ENCODE data around the gene IL21R.
"Not testable (repeated sequence)": the region's sequence is repeated elsewhere in the genome, so short reads cannot be mapped to it uniquely, and the experiment has no call there.

Gene IL21R

GRCh38 chr16:27429981-27430441, 28.0 kb downstream of the IL21R start:
- no peak for DNase-seq

GRCh38 chr16:27430512-27430911, 28.5 kb downstream of the IL21R start:
- no peak for DNase-seq

DNA sequence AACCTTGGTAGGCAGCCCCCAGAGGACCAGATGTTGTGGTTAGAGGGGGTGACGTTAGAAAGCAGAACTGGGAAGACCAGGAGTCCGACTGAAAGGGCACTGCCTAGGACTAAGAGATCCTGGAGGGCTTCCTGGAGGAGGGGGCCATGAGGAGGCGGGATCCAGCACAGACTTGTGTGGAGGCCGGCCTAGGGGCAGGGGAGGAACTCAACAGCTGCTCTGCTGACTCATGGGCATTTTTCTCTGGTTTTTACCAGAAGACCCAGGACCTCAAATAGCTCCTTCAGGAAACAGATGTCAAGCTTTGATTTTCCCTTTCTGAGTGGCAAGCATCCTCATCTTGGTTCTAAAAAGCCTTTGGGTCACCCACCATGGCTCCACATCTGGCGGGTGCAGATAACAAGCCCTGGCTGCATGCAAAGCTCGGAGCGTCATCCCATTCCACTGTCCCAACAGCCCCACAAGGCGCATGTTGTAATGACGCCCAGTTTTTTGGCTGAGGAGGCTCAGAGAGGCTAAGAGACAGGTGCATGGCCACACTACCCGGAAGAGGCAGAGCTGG, 29.0 kb downstream of the IL21R start:
- DNase-seq, result no peak

GRCh38 chr16:27431773-27432532, 30.0 kb downstream of the IL21R start:
- no peak for DNase-seq

- DNase-seq, result no peak
Observed at GRCh38 chr16:27432558-27432957, 30.6 kb downstream of the IL21R start.

- DNase-seq, result not testable (repeated sequence)
Observed at GRCh38 chr16:27433191-27433590, 31.2 kb downstream of the IL21R start.

- DNase-seq, result no peak
Observed at GRCh38 chr16:27433636-27434035, 31.7 kb downstream of the IL21R start.

DNA sequence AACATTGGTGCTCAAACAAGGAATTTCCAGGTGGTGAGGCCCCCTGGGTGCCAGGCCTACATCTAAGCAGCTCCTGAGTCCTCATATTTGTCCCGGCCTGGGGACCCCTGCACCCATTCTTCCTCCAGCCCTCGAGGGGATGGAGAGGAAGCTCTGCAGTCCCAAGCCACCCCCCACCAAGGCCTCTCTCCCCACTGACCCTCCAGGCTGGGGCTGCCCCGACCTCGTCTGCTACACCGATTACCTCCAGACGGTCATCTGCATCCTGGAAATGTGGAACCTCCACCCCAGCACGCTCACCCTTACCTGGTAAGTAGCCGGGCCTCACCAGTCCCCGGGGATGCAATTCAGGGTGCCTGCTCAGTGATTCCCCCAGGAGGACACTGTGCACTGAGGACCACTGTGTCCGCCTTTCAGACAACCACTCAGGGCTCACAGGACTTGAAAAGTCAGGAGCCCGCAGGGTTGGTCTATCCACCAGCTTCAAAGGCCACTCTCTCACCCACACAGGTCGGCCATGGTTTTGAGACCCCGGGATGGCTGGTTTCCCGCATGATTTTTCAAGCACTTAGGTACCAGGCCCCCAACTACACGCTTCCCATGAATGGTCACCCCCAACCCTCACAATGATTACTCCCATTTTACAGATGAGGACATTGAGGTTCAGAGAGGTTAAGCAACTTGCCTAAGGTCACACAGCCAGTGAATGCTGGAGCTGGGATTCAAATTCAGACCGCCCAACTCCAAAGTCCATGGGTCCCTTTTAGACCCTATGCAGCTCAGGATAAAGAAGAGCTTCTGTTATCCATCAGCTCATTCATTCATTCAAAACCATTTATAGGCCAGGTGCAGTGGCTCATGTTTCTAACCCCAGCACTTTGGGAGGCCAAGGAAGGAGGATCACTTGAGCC, 32.4 kb downstream of the IL21R start:
- DNase-seq, result no peak

DNA sequence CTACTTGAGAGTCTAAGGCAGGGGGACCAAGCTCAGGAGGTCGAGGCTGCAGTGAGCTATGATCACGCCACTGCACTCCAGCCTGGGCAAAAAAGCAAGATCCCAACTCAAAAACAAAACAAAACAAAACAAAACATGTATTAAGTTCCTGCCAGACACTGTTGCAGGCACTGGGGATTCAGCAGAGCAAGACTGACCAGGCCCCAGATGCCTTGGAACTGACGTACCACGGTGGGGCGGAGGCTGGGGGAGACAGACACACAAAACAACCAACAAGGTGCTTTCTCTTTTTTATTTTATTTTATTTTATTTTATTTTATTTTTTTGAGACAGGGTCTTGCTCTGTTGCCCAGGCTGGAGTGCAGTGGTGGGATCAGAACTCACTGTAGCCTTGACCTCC, 33.2 kb downstream of the IL21R start:
- DNase-seq, result not testable (repeated sequence)

DNA sequence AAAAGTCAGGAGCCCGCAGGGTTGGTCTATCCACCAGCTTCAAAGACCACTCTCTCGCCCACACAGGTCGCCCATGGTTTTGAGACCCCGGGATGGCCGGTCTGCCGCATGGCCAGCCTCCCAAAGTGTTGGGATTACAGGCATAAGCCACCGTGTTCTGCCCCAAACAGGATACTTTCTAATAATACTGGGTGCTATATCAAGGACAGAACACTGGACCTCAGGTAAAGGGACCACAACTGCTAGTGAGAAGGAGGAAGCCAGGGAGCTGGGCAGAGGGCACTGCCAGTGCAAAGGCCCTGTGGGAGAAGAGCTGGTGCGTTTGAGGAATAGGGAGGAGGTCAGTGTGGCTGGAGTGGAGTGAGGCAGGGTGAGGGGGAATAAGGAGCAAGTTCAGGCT, 34.1 kb downstream of the IL21R start:
- DNase-seq, result no peak

- DNase-seq, result no peak
Observed at GRCh38 chr16:27436921-27437650, 35.1 kb downstream of the IL21R start.

DNA sequence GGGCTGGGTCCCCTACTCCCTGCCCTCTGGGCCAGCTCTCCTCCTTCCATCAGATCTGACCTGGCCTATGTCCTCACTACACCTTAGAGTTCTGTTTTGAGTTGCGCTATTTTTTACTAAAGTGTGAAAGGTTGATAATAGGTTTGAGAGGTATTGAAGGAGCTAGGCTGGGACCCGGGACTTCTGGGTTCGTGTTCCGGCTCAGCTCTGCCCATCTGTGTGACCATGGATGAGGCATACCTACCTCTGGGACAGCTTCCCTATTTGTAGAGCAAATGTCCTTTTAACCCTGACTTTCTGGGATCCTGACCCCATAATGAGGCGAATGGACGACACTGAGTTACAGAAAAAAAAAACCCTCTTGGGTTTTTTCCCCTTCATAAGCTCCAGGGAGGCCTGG, 36.0 kb downstream of the IL21R start:
- no peak for DNase-seq

DNA sequence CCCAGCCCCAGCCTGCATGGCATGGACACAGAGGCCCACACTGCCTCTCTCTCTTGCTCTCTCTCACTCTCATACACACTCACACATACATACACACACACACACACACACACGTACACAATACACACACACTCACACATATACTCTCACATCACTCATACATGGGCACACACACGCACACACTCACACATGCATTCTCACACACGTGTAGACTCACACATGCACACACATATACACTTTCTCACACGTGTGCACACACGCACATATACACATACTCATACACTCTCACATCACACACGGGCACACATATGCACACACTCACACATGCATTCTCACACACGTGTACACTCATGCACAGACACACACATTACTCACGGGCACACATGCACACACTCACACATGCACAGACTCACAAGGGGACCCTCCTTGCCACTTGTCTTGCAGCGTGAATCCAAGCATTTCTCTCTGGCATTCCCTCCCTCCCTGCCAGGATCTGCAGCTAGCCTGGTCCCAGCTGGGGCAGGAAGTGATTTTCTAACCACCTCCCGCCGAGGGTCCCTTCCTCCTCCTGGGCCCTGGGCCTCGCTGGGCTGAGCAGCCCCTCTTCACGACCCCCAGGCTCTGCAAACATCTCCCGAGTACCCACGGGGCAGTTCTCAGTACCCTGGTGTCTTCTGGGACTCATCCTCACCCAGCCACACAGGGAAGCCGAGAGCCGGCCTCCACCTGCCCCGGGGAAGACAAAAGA, 37.5 kb downstream of the IL21R start:
- DNase-seq, result no peak

GRCh38 chr16:27441276-27441675, 39.3 kb downstream of the IL21R start:
- DNase-seq, result no peak

GRCh38 chr16:27441998-27442397, 40.0 kb downstream of the IL21R start:
- no peak for DNase-seq

DNA sequence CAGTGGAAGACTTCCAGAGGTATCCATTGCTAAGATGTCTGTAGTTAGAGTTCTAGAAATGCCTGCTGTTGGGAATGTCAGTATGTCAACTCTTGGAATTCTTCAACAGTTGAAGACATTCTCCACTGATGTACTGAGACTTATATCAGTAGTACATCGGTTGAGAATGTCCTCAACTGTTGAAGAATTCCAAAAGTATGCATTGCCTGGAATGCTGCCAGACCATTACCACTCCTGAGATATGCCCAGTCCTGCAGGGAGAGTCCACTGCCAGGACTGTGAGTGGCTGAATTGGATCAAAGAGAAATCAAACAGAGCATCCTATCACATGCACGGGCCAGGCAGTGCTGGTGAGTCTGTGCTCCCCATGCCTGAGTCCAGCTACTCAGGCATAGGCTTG, 42.0 kb downstream of the IL21R start:
- no peak for DNase-seq

DNA sequence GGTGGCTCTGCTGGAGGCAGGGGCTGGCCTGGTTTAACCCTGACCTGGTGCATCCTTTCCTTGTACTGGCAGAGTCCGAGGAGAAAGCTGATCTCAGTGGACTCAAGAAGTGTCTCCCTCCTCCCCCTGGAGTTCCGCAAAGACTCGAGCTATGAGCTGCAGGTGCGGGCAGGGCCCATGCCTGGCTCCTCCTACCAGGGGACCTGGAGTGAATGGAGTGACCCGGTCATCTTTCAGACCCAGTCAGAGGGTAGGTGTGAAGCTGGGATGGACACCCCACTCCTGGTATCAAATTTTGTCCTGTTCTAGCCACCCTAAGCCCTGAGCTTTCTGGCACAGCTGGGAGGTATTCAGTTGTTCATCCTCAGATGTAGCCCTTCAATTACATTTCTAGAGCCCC, 42.5 kb downstream of the IL21R start:
- DNase-seq, result no peak

DNA sequence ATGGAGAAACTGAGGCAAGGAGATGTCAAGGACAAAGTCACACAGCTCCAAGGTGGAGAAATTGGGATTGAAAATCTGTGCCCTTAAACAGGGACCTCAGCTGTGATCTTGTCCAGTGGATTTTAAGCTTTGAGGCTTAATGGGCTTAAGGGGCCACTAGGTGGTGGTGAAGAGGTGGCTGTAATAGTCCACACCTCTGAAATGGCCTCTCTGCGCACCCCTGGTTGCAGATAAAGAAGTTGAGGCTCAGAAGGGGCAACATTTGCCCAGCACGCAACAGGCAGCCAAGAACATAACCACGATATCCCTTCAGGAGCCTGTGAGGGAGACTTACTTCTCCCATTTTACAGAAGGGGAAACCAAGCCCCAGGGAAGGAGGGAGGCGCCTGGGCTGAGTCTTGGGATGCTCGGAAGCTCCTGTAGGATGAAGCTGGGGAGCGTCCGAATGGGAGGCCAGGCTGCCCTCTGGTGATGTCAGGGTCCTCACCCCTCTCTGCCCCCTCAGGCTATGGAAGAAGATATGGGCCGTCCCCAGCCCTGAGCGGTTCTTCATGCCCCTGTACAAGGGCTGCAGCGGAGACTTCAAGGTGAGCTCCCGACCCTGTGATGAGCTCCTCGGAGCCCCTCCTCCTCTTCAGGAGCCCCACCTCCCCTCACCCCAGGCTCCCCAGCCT, 43.7 kb downstream of the IL21R start:
- DNase-seq, result no peak

GRCh38 chr16:27446721-27447120, 44.7 kb downstream of the IL21R start:
- DNase-seq, result no peak

DNA sequence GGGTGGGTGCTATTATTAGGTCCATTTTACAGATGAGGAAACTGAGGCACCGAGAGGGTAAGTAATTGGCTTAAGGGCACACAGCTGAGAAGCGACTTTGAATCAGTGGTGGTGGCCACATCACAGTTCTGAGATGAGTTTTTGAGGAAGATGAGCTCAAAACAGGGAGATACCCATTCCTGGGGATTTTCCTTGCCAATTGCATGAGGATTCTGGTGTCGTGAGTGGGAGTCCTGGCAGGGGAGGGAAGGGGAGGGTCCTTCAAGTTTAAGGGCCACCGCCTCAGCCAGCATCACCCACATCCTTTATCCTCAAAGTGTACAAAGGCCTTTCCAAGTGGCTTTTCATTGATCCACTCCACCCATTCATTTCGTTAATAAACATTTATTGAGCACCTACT, 45.3 kb downstream of the IL21R start:
- DNase-seq, result no peak

DNA sequence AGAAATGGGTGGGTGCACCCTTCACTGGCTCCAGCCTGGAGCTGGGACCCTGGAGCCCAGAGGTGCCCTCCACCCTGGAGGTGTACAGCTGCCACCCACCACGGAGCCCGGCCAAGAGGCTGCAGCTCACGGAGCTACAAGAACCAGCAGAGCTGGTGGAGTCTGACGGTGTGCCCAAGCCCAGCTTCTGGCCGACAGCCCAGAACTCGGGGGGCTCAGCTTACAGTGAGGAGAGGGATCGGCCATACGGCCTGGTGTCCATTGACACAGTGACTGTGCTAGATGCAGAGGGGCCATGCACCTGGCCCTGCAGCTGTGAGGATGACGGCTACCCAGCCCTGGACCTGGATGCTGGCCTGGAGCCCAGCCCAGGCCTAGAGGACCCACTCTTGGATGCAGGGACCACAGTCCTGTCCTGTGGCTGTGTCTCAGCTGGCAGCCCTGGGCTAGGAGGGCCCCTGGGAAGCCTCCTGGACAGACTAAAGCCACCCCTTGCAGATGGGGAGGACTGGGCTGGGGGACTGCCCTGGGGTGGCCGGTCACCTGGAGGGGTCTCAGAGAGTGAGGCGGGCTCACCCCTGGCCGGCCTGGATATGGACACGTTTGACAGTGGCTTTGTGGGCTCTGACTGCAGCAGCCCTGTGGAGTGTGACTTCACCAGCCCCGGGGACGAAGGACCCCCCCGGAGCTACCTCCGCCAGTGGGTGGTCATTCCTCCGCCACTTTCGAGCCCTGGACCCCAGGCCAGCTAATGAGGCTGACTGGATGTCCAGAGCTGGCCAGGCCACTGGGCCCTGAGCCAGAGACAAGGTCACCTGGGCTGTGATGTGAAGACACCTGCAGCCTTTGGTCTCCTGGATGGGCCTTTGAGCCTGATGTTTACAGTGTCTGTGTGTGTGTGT, 46.8 kb downstream of the IL21R start:
- DNase-seq, result no peak
